ENCODE measurements around the gene PPM1H.

GRCh38 chr12:62751810-62752155 is 183.2 kb downstream of the PPM1H start:
- TF ChIP-seq, protein P1, sequence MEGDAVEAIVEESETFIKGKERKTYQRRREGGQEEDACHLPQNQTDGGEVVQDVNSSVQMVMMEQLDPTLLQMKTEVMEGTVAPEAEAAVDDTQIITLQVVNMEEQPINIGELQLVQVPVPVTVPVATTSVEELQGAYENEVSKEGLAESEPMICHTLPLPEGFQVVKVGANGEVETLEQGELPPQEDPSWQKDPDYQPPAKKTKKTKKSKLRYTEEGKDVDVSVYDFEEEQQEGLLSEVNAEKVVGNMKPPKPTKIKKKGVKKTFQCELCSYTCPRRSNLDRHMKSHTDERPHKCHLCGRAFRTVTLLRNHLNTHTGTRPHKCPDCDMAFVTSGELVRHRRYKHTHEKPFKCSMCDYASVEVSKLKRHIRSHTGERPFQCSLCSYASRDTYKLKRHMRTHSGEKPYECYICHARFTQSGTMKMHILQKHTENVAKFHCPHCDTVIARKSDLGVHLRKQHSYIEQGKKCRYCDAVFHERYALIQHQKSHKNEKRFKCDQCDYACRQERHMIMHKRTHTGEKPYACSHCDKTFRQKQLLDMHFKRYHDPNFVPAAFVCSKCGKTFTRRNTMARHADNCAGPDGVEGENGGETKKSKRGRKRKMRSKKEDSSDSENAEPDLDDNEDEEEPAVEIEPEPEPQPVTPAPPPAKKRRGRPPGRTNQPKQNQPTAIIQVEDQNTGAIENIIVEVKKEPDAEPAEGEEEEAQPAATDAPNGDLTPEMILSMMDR (IDR thresholded peaks at IDR 0.05; ENCODE audit: low read depth, low read length), result no peak
- TF ChIP-seq POLR2A (IDR thresholded peaks at IDR 0.05; ENCODE audit: extremely low read depth, insufficient read length) (no peak), MYC (IDR thresholded peaks at IDR 0.05; ENCODE audit: low read depth, low read length) (no peak)
